ENCODE results near the gene DUSP12.

The DUSP12 gene

GRCh38 chr1:161725908-161726472 is 23.6 kb upstream of the DUSP12 start:
- DNase-seq = peak; percentile 54 to 80
- H3K23ac ChIP-seq (ENCODE audit: low read length) = no peak overlapping the region
- H4K12ac ChIP-seq (ENCODE audit: low read depth, low read length) = peak overlapping the region; percentile 57
- no peaks in the 10 kb centered on the region for H3K36me3 ChIP-seq (ENCODE audit: control insufficient read depth in 1 of 2, insufficient read depth in 2 of 2, low read length in 2 of 2)
- peaks cover 2% of the 10 kb centered on the region for H3K9me3 ChIP-seq (ENCODE audit: insufficient read depth, low read depth, low read length)
- H2BK12ac ChIP-seq (ENCODE audit: low read length) = no peak overlapping the region
- H3K79me1 ChIP-seq (ENCODE audit: low read length) = peaks cover 14% of the 10 kb centered on the region
- H3K4me1 ChIP-seq (ENCODE audit: control insufficient read depth in 1 of 2, insufficient read depth in 2 of 2, low read length in 2 of 2) = peaks cover 11 to 15% of the 10 kb centered on the region in 2 experiments
- H2BK5ac ChIP-seq (ENCODE audit: low read depth, low read length, poor library complexity) = no peak overlapping the region
- no peaks in the 10 kb centered on the region for H3K27me3 ChIP-seq (ENCODE audit: insufficient read depth, low read length)
- peak overlapping the region; percentile 91 for H4K91ac ChIP-seq (ENCODE audit: low read depth, low read length)
- peak overlapping the region; percentile 82 for H3K4me2 ChIP-seq (ENCODE audit: low read length)
- H4K8ac ChIP-seq (ENCODE audit: low read depth, low read length) = peak overlapping the region; percentile 85
- H3K14ac ChIP-seq (ENCODE audit: low read length) = peak overlapping the region; percentile 81
- no peak overlapping the region for H3K27ac ChIP-seq (ENCODE audit: low read depth, low read length)
- no peak overlapping the region for H3K9ac ChIP-seq (ENCODE audit: low read length)
- WGBS (ENCODE audit: extremely low coverage, insufficient coverage, insufficient read length) = no CpG with 5 or more reads among the region's 34 CpGs
- H2AK5ac ChIP-seq (ENCODE audit: low read length) = no peak overlapping the region
- peak overlapping the region; percentile 17 for H3K4ac ChIP-seq (ENCODE audit: low read depth, low read length)
- peak overlapping the region; percentile 92 for H3K4me3 ChIP-seq (ENCODE audit: low read depth, low read length)
- peaks cover 10% of the 10 kb centered on the region for H3K79me2 ChIP-seq (ENCODE audit: control insufficient read depth, insufficient read depth, low read length, poor library complexity)
- no peak overlapping the region for H2BK120ac ChIP-seq (ENCODE audit: insufficient read depth, low read length, poor library complexity)
- peak overlapping the region; percentile 71 for H3K18ac ChIP-seq (ENCODE audit: low read length)
- peak overlapping the region; percentile 95 for H2AFZ ChIP-seq (ENCODE audit: insufficient read depth, low read length, poor library complexity)

GRCh38 chr1:161726473-161727255 is 22.9 kb upstream of the DUSP12 start:
- Histone ChIP-seq H3K18ac (ENCODE audit: low read length) (peak overlapping the region; percentile 71), H4K8ac (ENCODE audit: low read depth, low read length) (peak overlapping the region; percentile 85), H3K4me2 (ENCODE audit: low read length) (peak overlapping the region; percentile 87), H2AK5ac (ENCODE audit: low read length) (no peak overlapping the region), H3K23ac (ENCODE audit: low read length) (no peak overlapping the region), H3K79me2 (ENCODE audit: control insufficient read depth, insufficient read depth, low read length, poor library complexity) (peaks cover 10% of the 10 kb centered on the region), H3K4ac (ENCODE audit: low read depth, low read length) (peak overlapping the region; percentile 26), H3K9me3 (ENCODE audit: insufficient read depth, low read depth, low read length) (peaks cover 2% of the 10 kb centered on the region), H2AFZ (ENCODE audit: insufficient read depth, low read length, poor library complexity) (peak overlapping the region; percentile 95), H4K91ac (ENCODE audit: low read depth, low read length) (peak overlapping the region; percentile 96), H2BK120ac (ENCODE audit: insufficient read depth, low read length, poor library complexity) (peak overlapping the region; percentile 78), H3K4me1 (ENCODE audit: control insufficient read depth in 1 of 2, insufficient read depth in 2 of 2, low read length in 2 of 2) (peaks cover 11 to 16% of the 10 kb centered on the region in 2 experiments), H4K12ac (ENCODE audit: low read depth, low read length) (peak overlapping the region; percentile 75), H3K27me3 (ENCODE audit: insufficient read depth, low read length) (no peaks in the 10 kb centered on the region), H2BK12ac (ENCODE audit: low read length) (peak overlapping the region; percentile 3), H3K27ac (ENCODE audit: low read depth, low read length) (peak overlapping the region; percentile 48), H3K36me3 (ENCODE audit: control insufficient read depth in 1 of 2, insufficient read depth in 2 of 2, low read length in 2 of 2) (no peaks in the 10 kb centered on the region), H2BK5ac (ENCODE audit: low read depth, low read length, poor library complexity) (peak overlapping the region; percentile 66), H3K9ac (ENCODE audit: low read length) (peak overlapping the region; percentile 90), H3K79me1 (ENCODE audit: low read length) (peaks cover 14% of the 10 kb centered on the region), H3K4me3 (ENCODE audit: low read depth, low read length) (peak overlapping the region; percentile 92), H3K14ac (ENCODE audit: low read length) (peak overlapping the region; percentile 92)
- WGBS (ENCODE audit: extremely low coverage, insufficient coverage, insufficient read length) = no CpG with 5 or more reads among the region's 83 CpGs
- DNase-seq = peak; percentile 53 to 66

- H4K12ac ChIP-seq (ENCODE audit: low read depth, low read length) = peak overlapping the region; percentile 75
- H2AK5ac ChIP-seq (ENCODE audit: low read length) = peak overlapping the region; percentile 55
- peak overlapping the region; percentile 92 for H3K14ac ChIP-seq (ENCODE audit: low read length)
- H3K23ac ChIP-seq (ENCODE audit: low read length) = no peak overlapping the region
- H4K91ac ChIP-seq (ENCODE audit: low read depth, low read length) = peak overlapping the region; percentile 96
- no peak overlapping the region for H3K27ac ChIP-seq (ENCODE audit: low read depth, low read length)
- peaks cover 2% of the 10 kb centered on the region for H3K9me3 ChIP-seq (ENCODE audit: insufficient read depth, low read depth, low read length)
- H4K8ac ChIP-seq (ENCODE audit: low read depth, low read length) = peak overlapping the region; percentile 83
- DNase-seq = no peak
- peak overlapping the region; percentile 57 for H2AFZ ChIP-seq (ENCODE audit: insufficient read depth, low read length, poor library complexity)
- peak overlapping the region; percentile 67 for H2BK120ac ChIP-seq (ENCODE audit: insufficient read depth, low read length, poor library complexity)
- no peaks in the 10 kb centered on the region for H3K27me3 ChIP-seq (ENCODE audit: insufficient read depth, low read length)
- H2BK5ac ChIP-seq (ENCODE audit: low read depth, low read length, poor library complexity) = peak overlapping the region; percentile 66
- WGBS (ENCODE audit: extremely low coverage, insufficient coverage, insufficient read length) = no CpG with 5 or more reads among the region's 38 CpGs
- H3K36me3 ChIP-seq (ENCODE audit: control insufficient read depth in 1 of 2, insufficient read depth in 2 of 2, low read length in 2 of 2) = no peaks in the 10 kb centered on the region
- H3K79me2 ChIP-seq (ENCODE audit: control insufficient read depth, insufficient read depth, low read length, poor library complexity) = peaks cover 10% of the 10 kb centered on the region
- no peak overlapping the region for H2BK12ac ChIP-seq (ENCODE audit: low read length)
- H3K18ac ChIP-seq (ENCODE audit: low read length) = peak overlapping the region; percentile 31
- H3K79me1 ChIP-seq (ENCODE audit: low read length) = peaks cover 14% of the 10 kb centered on the region
- H3K4me2 ChIP-seq (ENCODE audit: low read length) = peak overlapping the region; percentile 87
- H3K4me3 ChIP-seq (ENCODE audit: low read depth, low read length) = peak overlapping the region; percentile 83
- peak overlapping the region; percentile 94 for H3K4ac ChIP-seq (ENCODE audit: low read depth, low read length)
- peak overlapping the region; percentile 90 for H3K9ac ChIP-seq (ENCODE audit: low read length)
- peaks cover 11 to 16% of the 10 kb centered on the region in 2 experiments for H3K4me1 ChIP-seq (ENCODE audit: control insufficient read depth in 1 of 2, insufficient read depth in 2 of 2, low read length in 2 of 2)
Observed at GRCh38 chr1:161727256-161727924, 22.2 kb upstream of the DUSP12 start.

DNA sequence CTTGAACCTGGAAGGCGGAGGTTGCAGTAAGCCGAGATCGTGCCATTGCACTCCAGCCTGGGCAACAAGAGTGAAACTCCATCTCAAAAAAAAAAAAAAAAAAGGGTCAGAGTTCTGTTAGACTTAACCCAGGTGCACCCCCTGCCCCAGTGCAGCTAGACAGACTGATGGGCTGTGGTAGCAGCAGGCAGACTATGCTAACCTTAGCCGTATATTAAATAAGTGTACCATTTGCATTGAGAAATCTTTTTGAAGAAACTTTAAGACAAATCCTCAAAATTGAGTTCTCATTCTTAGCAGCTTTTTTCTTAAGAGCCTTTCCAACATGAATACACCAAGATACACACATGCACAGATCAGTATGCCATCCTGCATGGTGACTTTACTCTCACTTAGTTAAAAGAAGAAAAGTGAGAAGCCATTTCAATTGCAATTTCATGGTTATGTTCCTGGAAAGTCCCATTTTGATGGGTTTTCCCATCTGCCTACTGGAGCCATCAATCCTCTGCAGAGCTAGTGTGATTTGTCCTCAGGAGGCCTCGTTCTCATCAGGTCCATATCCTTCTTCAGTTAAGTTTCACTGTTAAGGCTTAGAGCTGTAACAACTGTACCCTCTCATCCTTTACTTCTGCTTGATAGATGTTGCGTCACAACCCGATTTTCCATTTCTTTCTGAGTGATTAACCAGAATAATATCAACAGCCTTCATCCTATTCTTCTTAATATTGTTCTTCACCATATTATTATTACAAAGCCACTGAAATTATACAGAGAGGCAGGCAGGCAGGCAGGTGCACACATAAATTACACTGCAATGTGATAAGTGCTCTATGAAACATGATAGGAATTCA is 21.0 kb upstream of the DUSP12 start:
- H4K91ac ChIP-seq (ENCODE audit: low read depth, low read length) = no peak overlapping the region

More for the DNA sequence above, 21.0 kb upstream of the DUSP12 start:
- Histone ChIP-seq H3K14ac (ENCODE audit: low read length) (no peak overlapping the region), H2BK120ac (ENCODE audit: insufficient read depth, low read length, poor library complexity) (no peak overlapping the region), H3K9ac (ENCODE audit: low read length) (no peak overlapping the region), H3K27ac (ENCODE audit: low read depth, low read length) (no peak overlapping the region), H4K8ac (ENCODE audit: low read depth, low read length) (no peak overlapping the region), H3K9me3 (ENCODE audit: insufficient read depth, low read depth, low read length) (peaks cover 2% of the 10 kb centered on the region), H2BK12ac (ENCODE audit: low read length) (no peak overlapping the region), H2AK5ac (ENCODE audit: low read length) (no peak overlapping the region), H4K12ac (ENCODE audit: low read depth, low read length) (no peak overlapping the region), H3K4me3 (ENCODE audit: low read depth, low read length) (no peak overlapping the region), H3K4ac (ENCODE audit: low read depth, low read length) (no peak overlapping the region), H3K27me3 (ENCODE audit: insufficient read depth, low read length) (no peaks in the 10 kb centered on the region), H3K79me1 (ENCODE audit: low read length) (peaks cover 14% of the 10 kb centered on the region), H2AFZ (ENCODE audit: insufficient read depth, low read length, poor library complexity) (no peak overlapping the region), H3K36me3 (ENCODE audit: control insufficient read depth in 1 of 2, insufficient read depth in 2 of 2, low read length in 2 of 2) (no peaks in the 10 kb centered on the region), H3K4me2 (ENCODE audit: low read length) (no peak overlapping the region), H2BK5ac (ENCODE audit: low read depth, low read length, poor library complexity) (no peak overlapping the region), H3K4me1 (ENCODE audit: control insufficient read depth in 1 of 2, insufficient read depth in 2 of 2, low read length in 2 of 2) (peaks cover 8 to 15% of the 10 kb centered on the region in 2 experiments), H3K18ac (ENCODE audit: low read length) (no peak overlapping the region), H3K79me2 (ENCODE audit: control insufficient read depth, insufficient read depth, low read length, poor library complexity) (peaks cover 10% of the 10 kb centered on the region), H3K23ac (ENCODE audit: low read length) (no peak overlapping the region)
- DNase-seq = no peak
- WGBS (ENCODE audit: extremely low coverage, insufficient coverage, insufficient read length) = no CpG with 5 or more reads among the region's 7 CpGs
